Hematopoietic multipotent progenitor cell treated with erythropoietin and hydrocortisone succinate and interleukin-3 and kit ligand, for 4 days (in vitro differentiated cells): ENCODE results near the gene HNMT.
"Not testable (repeated sequence)": the region's sequence is repeated elsewhere in the genome, so short reads cannot be mapped to it uniquely, and the experiment has no call there.

Experiments used
- DNase-seq: peaks from one replicate; pipeline ENCODE4 v3.0.0-alpha.2; 2015

The HNMT gene

GRCh38 chr2:137977790-137978189, 13.5 kb downstream of the HNMT start:
- DNase-seq: no peak

DNA sequence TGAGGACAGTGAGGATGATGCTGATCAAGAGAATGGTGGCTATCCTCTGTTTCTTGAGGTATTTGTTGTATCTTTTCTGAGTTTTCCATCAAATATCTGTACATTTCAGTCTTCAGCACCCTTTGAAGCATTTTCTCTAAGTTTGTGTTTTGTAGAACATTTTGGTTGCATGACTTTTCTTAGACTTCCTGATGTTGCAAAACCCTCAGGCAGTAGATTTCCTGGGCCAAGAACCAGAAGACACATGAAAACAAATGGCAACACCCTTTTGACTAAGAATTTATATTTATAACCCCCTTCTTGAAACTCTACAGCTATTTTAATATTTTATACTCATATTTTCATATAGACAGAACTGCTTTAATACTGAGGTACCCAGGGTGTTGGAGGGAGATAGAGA, 16.2 kb downstream of the HNMT start:
- DNase-seq: no peak

DNA sequence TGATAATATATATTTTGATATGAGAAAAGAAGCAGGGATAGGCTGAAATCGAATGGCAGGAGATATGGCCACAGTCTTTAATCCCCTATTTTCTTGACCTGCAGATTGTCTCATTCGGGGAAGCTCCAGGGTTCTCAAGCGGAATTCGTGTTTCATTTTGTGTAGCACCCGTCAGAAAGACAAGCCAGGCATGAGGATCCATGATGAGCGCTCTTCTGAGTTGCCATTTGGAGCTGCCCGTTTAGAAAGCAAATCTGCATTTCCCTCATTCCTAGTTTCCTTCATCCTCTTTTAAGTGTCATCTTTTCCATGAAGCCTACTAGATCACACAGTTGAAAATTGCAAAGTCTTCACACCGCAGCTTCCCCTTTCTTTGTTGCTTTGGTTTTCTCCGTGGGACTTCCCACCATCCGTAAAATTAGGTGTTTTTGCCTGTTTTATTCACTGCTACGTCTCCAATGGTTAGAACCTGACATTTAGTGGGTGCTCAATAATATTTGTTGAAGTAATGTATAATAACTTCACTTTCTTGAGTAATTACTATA, 16.9 kb downstream of the HNMT start:
- DNase-seq: no peak

DNA sequence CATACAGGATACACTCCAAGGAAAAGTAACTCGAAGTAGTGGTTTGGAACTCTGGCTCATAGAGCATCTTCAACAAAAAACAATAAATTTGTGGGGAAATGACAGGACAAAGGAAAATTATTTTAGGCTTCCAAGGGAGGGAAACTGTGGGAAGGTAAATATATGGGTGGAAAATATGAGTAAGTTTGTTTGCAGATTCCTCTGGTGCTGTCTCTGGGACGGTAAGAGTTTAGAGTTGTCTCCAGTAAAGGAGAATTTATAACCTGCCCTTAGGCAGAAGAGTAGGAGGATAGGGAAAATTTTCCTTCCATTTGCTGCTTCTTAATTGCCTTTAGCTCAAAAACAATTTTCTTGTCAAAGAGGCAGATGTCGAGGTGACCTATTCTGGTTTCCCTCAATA, 19.3 kb downstream of the HNMT start:
- no peak for DNase-seq

DNA sequence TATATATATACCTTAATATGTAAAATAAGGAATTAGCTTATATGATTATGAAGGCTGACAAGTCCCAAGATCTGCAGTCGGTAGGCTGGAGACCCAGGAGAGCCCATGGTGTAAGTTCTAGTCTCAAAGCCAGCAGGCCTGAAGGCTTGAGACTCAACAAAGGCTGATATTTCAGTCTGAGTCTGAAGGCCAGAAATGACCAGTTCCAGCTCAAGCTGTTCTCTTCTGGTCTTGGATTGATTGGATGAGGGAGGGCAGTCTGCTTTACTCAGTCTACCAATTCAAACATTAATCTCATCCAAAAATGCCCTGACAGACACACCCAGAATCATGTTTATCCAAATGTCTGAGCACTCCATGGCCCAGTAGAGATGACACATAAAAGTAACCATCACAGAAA, 22.0 kb downstream of the HNMT start:
- no peak for DNase-seq

DNA sequence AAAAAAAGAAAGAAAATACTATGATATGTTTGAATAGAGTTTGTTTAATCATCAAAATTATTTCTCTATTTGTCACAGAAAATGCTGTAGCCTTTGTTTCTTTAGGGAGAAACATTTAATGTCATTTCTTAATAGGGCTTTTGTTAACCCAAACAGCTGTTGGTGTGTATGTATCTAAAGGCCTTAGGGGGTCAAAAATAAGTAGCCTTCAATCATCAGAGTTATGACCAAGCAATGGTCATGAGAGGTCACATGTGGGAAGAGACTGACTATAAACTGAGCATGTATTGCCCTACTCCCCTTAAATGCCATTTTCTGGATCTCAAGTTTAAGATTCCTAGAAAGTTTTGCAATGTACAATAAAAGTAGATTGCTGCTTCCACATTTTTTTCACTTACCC, 22.7 kb downstream of the HNMT start:
- no peak for DNase-seq

DNA sequence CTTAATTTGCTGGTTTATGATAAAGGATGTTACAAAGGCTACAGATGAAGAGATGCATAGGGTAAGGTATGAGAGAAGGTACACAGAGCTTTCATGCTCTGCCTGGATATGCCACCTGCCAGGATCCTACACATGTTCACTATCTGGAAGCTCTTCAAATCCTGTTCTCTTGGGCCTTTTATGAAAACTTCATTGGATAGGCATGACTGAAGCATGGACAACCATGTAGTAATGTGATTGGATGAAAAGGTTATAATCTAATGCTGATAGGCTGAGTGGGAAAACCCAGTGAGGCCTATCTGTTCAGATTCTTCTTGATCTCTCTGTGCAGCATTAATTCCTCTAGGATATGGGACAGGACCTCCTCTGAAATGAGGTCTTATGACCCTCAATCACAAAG, 26.8 kb downstream of the HNMT start:
- DNase-seq: no peak

DNA sequence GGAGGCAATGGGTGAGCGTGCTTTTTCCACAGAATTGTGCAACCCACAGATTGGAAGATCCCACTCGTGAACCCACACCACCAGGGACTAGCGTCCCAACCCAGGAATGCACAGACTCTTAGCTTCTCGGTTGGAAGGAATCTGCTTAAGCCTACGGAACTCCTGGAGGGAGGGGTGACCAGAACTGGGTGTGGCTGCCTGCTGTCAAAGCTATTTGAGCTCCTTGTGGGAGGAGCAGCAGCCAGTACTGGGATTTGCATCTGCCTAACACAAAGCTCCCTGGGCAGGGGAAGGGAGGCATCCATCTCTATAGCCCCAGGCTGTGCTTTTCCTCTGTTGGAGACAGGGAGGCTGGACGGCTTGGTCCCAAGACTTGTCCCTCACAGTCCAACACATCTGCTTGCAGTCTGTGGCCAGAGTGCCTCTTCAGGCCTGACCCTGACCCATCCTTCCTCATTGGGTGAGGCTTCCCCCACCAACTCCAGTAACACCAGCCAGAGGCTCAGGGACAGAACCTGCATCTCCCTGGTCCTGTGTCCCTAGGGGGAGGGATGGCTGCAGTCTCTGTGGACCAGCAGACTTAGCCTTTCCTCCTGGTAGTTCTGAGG, 27.9 kb downstream of the HNMT start:
- DNase-seq: no peak

- not testable (repeated sequence) for DNase-seq
Measured at GRCh38 chr2:137993715-137994476, 29.6 kb downstream of the HNMT start.

GRCh38 chr2:137995368-137995767, 31.1 kb downstream of the HNMT start:
- DNase-seq: not testable (repeated sequence)

DNA sequence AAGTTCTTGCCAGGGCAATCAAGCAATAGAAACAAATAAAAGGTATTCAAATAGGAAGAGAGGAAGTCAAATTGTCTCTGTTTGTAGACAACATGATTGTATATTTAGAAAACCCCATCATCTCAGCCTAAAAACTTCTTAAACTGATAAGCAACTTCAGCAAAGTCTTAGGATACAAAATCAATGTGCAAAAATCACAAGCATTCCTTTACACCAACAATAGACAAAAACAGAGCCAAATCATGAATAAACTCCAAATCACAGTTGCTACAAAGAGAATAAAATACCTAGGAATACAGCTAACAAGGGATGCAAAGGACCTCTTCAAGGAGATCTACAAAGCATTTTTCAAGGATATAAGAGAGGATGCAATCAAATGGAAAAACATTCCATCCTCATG, 31.9 kb downstream of the HNMT start:
- not testable (repeated sequence) for DNase-seq

DNA sequence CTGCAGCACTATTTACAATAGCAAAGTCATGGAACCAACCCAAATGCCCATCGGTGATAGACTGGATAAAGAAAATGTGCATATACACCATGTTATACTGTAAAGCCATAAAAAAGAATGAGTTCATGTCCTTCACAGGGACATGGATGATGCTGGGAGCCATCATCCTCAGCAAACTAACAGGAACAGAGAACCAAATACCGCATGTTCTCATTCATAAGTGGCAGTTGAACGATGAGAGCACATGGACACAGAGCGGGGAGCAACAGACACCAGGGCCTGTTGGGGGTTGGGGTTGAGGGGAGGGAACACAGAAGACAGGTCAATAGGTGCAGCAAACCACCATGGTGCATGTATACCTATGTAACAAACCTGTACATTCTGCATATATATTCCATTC, 33.5 kb downstream of the HNMT start:
- no peak for DNase-seq

DNA sequence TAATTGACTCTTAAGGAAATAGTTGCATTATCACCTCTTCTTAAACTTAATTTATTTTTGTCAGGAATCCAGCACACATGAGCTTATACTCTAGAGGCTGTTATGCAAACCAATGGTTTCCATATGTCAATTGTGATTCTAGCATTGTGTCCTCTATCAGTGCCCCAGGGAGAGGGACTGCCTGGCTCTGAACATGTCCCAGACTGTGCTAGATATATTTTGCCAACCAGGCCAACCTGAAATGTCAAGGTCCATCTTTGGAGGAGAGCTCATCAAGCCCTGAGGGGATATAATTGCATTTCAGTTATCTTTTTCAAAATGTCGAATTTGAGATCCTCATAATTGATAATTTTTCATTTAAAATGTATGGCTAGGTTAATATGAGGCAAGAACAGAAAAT, 34.2 kb downstream of the HNMT start:
- no peak for DNase-seq

DNA sequence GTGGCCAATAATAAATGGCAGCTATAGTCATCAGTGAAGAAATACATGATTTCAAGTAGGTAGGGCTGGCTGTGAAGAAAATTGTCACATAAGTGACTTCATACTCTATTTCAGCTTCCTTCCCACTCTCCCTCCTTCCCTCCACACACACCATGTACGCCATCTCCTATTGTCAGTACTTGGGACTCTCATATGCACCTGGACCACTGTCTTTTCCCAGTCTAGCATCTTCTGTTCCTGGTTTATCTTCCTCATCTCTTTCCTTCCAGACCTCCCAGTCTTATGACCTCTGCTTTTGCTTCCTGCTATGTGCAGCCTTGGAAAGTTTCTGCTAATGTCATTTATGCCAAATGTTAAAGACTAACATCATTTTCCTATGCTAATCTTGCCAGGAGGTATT, 35.0 kb downstream of the HNMT start:
- no peak for DNase-seq

GRCh38 chr2:138000009-138000408, 35.7 kb downstream of the HNMT start:
- no peak for DNase-seq

GRCh38 chr2:138000796-138001195, 36.5 kb downstream of the HNMT start:
- DNase-seq: no peak

DNA sequence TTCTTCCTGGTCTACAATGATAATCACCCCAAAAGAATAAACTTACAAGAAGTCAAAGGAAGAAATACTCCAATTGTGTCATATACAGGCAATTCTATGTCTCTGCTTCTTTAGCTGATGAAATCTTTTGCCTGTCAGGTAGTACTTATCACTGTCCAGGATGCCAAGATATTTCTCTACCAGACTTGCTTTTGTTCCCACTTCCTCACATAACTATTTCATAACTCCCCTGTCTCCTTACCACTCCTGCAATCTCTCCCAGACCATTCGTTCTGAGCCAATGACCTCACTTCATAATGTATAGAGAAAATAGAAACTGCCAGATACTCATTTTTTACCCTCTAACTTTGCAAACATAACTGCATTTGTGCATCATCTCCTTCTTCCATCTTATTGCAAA, 39.1 kb downstream of the HNMT start:
- no peak for DNase-seq

- no peak for DNase-seq
Measured at GRCh38 chr2:138007431-138007830, 43.2 kb downstream of the HNMT start.

- no peak for DNase-seq
Measured at GRCh38 chr2:138009622-138010021, 45.3 kb downstream of the HNMT start.

DNA sequence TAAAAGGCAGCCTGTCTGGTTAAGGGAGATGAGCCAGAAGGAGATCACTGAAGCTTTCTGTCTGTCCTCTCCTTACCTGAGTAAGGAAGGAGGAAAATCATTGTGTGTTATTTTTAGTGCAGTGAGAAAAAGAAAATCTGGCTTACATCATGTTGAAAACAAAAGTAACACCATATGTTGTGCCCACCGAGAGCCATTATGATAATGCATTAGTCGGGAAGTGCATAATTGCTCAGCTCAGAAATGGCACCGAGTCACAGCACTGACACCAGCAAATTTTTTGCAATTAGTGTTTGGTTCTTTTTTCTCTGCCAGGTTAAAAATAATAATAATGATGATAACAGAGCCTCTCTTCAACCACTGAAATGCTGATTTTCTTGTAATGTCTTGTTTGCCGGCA, 46.6 kb downstream of the HNMT start:
- no peak for DNase-seq

GRCh38 chr2:138012082-138012481, 47.8 kb downstream of the HNMT start:
- peak; percentile 39 for DNase-seq

DNA sequence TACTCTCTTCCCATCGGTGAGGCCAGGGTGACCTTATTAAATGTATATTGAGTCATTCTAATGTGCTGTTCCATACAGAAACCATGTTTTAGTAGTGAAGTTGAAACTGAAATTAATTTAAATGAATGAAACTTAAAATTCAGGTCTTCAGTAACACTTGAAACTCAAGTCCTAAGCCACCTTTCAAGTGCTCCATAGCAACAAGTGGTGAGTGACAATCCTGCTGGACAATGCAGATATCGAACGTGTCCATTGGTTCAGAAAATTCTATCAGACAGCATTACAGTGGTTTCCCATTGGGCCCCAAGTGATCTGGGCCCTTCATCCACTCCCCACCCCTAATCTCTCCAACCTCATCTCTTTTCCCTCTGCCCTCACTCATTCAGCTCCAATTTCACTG, 48.7 kb downstream of the HNMT start:
- no peak for DNase-seq

- DNase-seq: no peak
Measured at GRCh38 chr2:138013639-138014038, 49.4 kb downstream of the HNMT start.

DNA sequence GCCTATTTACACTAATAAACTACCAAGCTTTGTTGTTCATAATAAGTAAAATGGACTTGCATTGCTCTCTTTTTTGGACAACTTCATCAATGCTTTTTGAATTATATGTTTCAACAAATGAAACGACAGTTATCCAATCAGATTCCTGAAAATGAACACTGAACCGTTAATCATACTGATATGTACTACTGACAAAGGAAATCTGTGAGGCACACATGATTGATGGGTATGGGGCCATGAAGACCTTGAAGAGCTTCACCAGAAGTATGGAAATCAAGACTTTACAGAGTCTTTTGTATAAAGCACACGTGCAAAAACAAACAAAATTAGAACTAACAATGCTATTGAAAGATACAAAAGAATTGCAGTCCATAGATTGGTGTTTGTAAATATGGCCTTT, 51.2 kb downstream of the HNMT start:
- no peak for DNase-seq
